GM19372 (cell line): Measurements from ENCODE around the gene MOV10.

Source experiments
- ATAC-seq: cut with Tn5 transposase; IDR thresholded peaks from one replicate; pipeline ENCODE4 v1.9.1; 2021; ENCODE audit warnings: mild to moderate bottlenecking, low read depth, moderate library complexity; ENCODE audit not compliant: unreplicated experiment

Gene MOV10

DNA sequence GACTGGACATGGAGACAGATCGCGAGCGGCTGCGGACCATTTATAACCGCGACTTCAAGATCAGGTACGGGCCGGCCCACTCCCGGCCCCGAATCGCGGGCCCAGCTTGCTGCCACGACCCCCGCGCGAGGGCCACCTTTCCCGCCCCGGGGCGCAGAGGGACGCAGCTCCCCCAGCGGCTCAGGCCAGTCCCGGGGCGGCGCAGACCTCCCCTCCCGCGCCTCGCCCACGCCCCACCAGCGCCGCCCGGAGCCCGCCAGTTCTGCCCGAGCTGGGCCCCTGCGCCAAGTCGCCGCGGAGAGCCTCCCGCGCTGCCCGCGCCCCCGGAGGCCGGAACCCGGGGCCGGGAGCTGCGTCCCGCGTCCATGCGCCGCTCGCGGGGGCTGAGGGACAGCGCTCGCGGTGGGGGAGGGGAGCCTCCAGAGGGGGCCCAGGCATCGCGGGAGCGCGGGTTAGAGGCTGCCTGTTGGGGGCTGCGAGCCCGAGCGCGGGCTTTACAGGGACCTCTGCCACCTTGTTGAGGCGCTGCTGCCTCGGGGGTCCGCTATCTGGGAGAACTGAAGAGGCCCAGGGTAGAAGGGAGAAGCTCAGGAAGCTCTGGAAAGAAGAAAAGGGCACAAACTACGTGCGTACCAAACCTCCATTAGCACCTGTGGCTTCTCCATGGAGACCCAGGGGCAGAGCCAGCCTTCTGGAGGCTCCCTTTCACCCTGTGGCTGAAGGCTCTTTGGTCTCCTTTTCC lies 698 bp downstream of the MOV10 start:
- ATAC-seq = peak; percentile 41

DNA sequence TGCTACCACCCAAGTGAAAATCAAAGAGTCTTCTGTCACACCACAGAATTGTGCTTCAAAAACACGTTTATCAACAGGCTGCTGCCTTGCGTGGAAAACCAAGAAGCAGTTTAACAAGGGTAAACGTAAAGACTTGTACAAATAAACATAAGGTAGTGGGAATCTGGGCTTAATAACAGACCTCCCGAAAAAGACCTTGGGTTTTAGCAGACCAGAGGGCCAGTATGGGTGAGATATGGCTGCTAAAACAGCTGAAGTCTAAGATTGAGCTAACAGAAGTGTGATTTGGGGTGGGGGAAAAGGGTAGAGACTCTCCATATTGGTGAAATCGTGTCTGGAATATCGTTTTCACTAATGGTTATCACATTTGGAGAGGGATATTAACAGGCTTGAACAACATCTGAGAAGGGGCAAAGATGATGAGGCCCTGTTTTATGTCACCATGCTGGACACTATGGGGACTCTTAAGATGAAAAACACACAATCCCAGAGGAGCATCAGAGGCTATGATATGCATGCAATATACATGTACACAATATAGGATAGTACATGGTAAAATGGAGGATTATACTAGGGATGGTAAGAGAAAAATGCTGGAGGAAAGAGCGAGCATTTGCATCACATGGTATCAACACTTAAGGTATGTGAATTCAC lies 1.4 kb downstream of the MOV10 start:
- ATAC-seq = no peak

DNA sequence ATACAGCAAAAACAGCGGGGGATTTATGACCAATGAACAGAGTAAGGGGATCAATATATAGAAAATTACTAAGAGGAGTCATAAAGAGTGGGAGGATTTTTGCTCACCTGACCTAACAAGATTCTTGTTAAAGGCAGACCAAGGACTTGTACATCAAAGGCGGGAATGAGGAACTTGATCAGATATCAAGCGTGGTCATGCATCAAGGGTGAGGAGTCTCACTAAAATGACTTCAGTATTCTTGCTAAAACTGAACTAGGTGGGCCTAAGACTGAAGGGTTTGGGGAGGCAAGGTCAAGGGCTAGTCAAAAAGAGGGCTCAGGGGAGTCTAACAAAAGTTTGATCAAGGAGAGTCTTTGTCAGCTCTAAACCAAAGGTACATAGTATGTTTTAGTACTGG lies 2.1 kb downstream of the MOV10 start:
- ATAC-seq = no peak

DNA sequence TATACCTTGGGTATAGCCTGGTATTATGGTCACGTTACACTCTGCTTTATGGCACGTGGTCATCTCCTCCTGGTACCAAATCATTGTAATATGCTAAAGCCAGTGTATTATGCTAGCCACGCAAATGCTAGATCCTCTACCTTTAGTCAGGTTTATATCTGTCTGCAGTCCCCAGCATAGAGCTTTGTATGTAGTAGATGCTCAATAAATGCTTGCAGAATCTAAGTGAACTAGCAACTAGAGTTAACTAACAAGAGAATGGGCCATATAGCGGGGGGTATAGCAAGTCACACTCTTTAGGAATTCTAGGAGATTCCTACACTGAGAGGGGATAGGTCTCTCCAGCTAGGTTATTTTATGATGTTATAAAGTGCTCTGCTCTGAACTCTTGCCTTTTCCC lies 3.0 kb downstream of the MOV10 start:
- no peak for ATAC-seq

DNA sequence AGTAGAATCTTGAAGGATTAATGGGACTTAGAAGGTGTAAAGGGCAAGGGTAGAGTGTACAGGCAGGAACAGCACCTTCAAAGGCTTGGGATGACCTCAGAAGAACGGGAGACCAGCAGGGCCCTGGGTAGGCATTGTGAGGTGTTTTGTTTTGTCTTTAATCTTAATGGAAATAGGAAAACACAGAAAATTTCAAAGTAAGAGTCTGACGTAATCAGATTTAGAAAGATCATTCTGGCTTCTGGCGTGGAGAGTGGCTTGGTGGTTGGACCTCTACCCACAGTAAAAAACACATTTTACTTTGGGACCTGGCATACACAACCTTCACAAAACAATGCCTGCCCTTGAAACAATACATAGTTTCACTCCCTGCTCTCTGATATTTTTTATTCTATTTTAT lies 4.1 kb downstream of the MOV10 start:
- ATAC-seq = no peak

DNA sequence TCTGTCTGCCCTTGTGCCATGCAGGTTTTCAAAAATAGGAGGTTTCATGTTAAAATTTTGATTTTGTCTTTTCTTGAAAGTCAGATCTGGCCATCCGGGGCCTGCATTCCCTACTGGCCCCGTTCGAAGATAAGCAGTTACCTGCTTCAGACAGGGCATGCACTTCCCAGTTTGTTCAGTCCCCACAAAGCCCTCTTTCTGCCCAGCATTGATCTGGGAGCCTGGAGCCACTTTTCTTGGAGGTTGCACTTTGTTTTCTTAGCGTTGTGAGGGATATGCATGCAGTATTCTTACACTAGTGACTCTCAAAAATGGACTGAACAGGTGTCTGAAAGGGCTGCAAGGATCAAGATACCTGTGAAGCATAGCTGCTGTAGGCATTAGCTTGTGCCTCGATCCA lies 11.5 kb downstream of the MOV10 start:
- ATAC-seq = no peak

DNA sequence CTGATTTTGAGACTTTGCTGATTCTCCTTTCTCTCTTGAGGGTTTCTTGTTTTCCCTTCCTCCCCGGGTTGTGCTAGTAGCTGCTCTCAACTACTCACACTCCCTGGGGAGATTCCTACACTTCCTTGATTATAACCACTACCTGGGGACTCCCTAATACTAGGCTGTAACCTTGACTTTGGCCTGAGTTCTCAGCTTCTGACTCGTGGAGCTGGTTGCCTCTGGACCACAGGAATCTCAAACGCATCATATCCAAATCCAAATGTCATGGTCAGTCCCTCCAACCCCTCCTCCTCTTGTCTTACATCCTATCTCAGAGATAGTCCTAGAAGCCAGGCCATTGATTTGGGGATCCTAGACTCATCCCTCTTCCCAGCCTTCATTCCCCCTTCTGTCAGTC lies 12.0 kb downstream of the MOV10 start:
- no peak for ATAC-seq

DNA sequence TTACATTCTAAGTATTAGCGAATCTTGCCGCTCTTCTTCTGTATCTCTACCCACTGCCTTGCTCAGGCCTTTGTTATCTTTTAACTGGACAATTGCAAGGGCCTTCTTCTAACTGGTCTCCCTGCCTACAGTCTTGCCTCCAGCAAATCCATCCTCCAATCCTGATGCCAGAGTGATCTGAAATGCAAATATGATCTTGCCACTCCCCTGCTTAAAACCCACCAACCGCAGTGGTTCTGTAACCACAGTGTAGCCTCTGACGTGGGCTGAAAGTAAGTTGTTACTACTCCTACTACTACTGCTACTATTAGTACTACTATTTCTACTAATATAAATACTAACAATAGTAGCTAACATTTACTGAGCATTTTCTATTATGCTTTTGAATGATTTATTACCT lies 12.4 kb downstream of the MOV10 start:
- ATAC-seq = no peak

DNA sequence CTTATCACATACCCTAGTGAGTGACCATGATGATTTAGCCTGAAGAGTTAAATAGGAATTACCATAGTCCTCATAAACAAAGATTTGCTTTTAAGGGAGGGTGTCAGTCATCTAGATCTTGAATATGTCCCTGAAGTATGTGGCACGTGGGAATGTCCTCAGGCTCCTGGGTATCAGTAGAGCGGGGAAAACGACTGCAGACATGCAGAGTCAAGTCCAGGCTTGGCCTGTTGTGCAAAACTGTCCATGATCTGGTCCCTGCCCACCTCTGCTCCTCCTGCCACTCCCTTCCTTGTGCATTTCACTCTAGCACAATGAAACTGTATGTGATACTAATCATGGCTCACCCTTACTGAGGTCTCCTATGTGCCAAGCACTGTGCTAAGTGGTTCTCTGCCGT lies 12.9 kb downstream of the MOV10 start:
- no peak for ATAC-seq

DNA sequence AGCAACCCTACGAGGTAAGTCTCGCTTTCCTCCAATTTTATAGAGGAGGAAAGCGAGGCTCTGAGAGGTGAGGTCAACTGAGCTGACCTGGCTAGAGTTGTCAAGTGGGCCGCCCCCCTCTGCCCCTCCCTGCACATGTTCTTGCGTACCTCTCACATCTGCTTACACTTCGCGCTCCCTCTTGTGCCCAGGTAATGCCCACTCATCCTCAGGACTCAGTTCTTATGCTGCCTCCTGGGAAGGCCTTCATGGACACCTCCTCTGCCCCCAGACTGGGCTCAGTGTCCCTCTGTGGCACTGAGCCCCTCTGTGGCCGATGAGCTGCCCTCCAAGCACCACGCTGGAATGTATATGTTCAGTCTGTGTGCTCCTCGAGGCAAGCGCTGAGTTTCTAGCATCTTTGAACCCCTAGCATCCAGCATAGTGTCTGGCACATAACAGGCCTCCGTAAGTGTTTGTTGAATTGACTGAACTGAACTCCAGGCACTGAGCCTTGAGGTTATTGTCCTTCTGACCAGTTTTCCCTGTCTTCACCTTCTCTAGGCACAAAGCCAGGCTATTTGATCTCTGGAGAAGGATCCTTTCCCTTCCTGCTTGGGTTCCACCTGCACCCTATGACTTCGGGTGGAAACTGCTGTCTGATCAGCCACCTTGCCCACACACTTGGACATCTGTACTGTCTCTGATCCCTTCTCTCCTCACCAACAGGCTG lies 13.5 kb downstream of the MOV10 start:
- no peak for ATAC-seq

DNA sequence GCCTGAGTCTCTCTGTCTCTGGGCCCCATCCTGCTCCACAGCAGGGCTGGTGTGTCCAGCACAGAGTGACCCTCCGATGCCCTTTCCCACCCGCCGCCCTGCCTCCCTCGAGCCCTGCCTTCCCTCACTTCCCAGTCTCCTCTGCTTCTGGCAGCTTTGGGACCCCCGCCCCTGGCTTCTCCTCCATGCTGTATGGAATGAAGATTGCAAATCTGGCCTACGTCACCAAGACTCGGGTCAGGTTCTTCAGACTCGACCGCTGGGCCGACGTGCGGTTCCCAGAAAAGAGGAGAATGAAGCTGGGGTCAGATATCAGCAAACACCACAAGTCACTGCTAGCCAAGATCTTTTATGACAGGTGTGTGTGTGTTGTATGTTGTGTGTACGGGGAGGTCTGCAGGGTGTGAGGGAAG lies 14.3 kb downstream of the MOV10 start:
- no peak for ATAC-seq

DNA sequence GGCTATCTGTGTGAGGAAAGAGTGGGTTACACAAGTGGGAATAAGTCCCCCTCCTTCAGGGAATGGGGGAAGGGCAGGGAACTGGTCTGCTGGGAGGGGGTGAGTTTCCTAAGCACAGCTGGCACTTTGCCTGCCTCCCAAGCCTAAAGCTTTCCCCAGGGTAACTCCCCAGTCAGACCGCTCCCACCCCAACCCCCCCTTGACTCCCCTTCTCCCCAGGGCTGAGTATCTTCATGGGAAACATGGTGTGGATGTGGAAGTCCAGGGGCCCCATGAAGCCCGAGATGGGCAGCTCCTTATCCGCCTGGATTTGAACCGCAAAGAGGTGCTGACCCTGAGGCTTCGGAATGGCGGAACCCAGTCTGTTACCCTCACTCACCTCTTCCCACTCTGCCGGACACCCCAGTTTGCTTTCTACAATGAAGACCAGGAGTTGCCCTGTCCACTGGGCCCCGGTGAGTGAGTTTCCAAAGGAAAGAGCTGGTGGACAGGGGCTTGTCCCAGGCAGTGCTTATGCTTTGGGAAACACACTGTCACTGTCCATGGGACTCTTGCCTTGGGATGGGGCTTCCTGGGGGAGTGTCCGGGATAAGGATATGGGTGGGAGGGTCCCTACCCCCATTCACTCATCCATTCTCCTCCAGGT lies 14.9 kb downstream of the MOV10 start:
- no peak for ATAC-seq

DNA sequence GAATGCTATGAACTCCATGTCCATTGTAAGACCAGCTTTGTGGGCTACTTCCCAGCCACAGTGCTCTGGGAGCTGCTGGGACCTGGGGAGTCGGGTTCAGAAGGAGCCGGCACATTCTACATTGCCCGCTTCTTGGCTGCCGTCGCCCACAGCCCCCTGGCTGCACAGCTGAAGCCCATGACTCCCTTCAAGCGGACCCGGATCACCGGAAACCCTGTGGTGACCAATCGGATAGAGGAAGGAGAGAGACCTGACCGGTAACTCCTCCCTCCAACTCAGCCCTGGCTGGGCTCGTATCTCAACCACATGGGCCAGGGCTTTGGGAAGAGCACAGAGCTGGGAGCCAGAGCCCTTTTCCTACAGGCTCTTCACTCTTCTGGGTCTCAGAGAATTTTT lies 15.4 kb downstream of the MOV10 start:
- no peak for ATAC-seq

DNA sequence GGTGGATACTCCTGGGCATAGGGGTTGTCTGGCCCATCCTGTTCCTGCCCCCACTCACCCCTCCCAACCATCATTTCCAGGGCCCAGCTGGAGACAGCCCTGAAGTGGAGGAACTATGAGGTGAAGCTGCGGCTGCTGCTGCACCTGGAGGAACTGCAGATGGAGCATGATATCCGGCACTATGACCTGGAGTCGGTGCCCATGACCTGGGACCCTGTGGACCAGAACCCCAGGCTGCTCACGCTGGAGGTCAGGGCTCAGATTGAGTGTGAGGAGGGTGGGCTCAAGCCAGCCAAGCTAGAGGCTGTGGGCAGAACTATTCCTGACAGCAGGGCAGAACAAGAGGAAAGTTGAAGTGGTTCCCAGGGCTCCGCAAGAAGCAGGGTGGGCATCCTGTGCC lies 18.2 kb downstream of the MOV10 start:
- ATAC-seq = no peak

DNA sequence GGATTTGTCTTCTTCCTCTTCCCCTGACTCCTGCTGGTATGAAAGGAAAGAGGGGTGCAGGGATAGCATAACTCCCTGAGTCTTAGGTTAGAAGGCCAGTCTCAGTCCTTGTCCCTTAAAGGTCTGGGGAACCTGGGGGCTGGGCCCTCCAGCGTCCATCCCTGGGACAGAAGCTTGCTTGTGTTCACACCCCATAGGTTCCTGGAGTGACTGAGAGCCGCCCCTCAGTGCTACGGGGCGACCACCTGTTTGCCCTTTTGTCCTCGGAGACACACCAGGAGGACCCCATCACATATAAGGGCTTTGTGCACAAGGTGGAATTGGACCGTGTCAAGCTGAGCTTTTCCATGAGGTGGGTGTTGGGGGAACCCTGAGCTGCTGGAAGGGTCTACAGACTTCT lies 19.4 kb downstream of the MOV10 start:
- ATAC-seq = no peak

DNA sequence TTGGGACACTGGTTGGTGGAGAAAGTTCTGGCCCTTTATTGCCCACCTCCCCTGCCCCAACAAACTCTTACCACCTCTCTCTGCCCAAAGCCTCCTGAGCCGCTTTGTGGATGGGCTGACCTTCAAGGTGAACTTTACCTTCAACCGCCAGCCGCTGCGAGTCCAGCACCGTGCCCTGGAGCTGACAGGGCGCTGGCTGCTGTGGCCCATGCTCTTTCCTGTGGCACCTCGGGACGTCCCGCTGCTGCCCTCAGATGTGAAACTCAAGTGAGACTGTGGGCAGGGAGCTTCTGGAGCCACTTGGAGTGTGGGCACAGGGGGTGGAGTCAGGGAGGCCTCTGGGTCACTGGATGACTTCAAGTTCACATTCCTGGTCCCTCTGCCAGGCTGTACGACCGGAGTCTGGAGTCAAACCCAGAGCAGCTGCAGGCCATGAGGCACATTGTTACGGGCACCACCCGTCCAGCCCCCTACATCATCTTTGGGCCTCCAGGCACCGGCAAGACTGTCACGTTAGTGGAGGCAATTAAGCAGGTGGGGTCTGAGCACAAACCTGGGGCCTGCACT lies 20.0 kb downstream of the MOV10 start:
- no peak for ATAC-seq

DNA sequence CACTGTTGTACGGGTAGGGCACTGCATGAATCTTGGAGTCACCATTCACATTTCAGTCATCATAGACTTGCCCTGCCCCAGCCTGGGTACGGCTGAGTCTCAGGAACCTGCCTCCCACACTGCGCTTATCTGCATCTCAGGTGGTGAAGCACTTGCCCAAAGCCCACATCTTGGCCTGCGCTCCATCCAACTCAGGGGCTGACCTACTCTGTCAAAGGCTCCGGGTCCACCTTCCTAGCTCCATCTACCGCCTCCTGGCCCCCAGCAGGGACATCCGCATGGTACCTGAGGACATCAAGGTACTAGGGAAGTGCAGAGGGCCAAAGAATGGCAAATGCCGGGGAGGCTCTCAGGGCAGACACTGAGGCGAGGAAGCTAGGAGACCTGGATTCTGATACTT lies 20.8 kb downstream of the MOV10 start:
- ATAC-seq = no peak

DNA sequence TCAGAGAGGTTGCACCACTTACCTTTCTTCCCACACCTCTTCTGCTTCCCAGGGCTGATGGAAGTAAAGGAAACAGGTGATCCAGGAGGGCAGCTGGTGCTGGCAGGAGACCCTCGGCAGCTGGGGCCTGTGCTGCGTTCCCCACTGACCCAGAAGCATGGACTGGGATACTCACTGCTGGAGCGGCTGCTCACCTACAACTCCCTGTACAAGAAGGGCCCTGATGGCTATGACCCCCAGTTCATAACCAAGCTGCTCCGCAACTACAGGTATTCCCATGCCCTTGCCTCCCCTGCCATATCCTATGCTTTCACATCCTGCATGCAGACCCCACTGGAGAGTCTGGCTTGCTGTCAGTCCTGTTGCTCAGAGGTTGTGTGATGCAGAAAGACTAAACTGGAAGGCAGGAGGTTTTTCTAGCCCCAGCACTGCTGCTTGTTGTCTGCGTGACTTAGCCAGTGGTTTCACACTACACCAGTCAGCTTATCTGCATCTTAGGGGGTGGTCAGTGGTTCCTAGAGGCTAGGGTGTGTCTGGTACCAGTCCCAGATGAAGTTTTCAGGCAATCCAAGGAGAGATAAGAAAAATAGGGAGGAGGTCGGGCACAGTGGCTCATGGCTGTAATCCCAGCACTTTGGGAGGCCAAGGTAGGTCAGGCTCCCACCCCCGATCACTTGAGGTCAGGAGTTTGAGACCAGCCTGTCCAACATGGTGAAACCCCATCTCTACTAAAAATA lies 22.3 kb downstream of the MOV10 start:
- no peak for ATAC-seq

DNA sequence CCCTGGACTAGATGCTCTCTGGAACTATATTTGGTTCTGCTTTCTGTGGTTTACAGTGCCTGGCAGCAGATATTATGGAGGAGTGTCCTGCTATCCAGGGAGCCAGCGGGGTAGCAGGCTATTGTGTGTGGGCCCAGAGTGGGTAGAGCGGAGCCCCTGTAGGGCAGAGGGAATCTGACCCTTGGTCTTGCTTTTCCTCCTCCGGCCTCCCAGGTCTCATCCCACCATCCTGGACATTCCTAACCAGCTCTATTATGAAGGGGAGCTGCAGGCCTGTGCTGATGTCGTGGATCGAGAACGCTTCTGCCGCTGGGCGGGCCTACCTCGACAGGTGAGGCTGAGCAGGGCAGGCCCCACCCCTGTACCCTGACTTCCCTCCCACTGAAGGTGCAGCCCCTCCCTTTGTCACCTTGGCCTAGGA lies 23.3 kb downstream of the MOV10 start:
- ATAC-seq = no peak
